Smooth muscle cell of trachea (primary cell): ENCODE results near the gene AMELX. TPM values are rescaled to one million over a fixed set of nuclear protein-coding genes. Genes with fewer than 3 reads are reported as not detected.

Source experiments
- total RNA-seq: library from RNA; depleted of rRNA; stranded (reverse); fragments of >200 nt; gene quantifications from 2 replicates; pipeline ENCODE4 v1.2.1, GENCODE V29; 2014

The AMELX gene
- not detected in 2 replicates for total RNA-seq

GRCh38 chrX:11293113-11293512, at the start of gene AMELX:
Gene AMELX (plus strand): TSS chrX:11293413. CDS start chrX:11294789, 1,376 bp downstream.

Other genes starting within 250 kb of the AMELX start
- 18.0 and 20.8 TPM in 2 replicates for gene HCCS, start 182.1 kb upstream of the AMELX start, total RNA-seq